Activated T-cell treated with anti-CD3 and anti-CD28 coated beads, Interleukin-2, amount 50 U/mL, for 48 hours (primary cell): ENCODE data around the gene OBP2A.

Experiments used
- DNase-seq, 2 experiments: peaks; one replicate each; pipeline ENCODE4 v3.0.0-alpha.2; 2020

The OBP2A gene

GRCh38 chr9:135555203-135555602, 9.3 kb downstream of the OBP2A start:
- no peak for DNase-seq

GRCh38 chr9:135555910-135556309, 10.0 kb downstream of the OBP2A start:
- DNase-seq: no peak

- no peak for DNase-seq
These were observed 13.7 kb downstream of the OBP2A start for GRCh38 chr9:135559606-135560005.

- DNase-seq: no peak
These were observed 15.7 kb downstream of the OBP2A start, which contains the start of gene PAEP for GRCh38 chr9:135561391-135562234. PAEP (plus strand) TSS chr9:135561756.

GRCh38 chr9:135562235-135562745, 16.4 kb downstream of the OBP2A start:
- DNase-seq: no peak

GRCh38 chr9:135563039-135563476, 17.1 kb downstream of the OBP2A start:
- DNase-seq: no peak

- DNase-seq: no peak
These were observed 17.9 kb downstream of the OBP2A start for GRCh38 chr9:135563858-135564257.

- DNase-seq: no peak
These were observed 19.3 kb downstream of the OBP2A start for GRCh38 chr9:135565141-135565628.

GRCh38 chr9:135565636-135566035, 19.7 kb downstream of the OBP2A start:
- DNase-seq: no peak

GRCh38 chr9:135566552-135566951, 20.6 kb downstream of the OBP2A start:
- no peak for DNase-seq

- no peak for DNase-seq
These were observed 21.4 kb downstream of the OBP2A start for GRCh38 chr9:135567311-135567710.

- DNase-seq: no peak
These were observed 22.1 kb downstream of the OBP2A start for GRCh38 chr9:135568026-135568425.

- no peak for DNase-seq
These were observed 24.5 kb downstream of the OBP2A start for GRCh38 chr9:135570456-135570855.

GRCh38 chr9:135572233-135572632, 26.3 kb downstream of the OBP2A start:
- DNase-seq: no peak

GRCh38 chr9:135573124-135573523, 27.2 kb downstream of the OBP2A start:
- no peak for DNase-seq

GRCh38 chr9:135574331-135574730, 28.4 kb downstream of the OBP2A start:
- no peak for DNase-seq

GRCh38 chr9:135574943-135575342, 29.0 kb downstream of the OBP2A start:
- no peak for DNase-seq

GRCh38 chr9:135575995-135576631, 30.2 kb downstream of the OBP2A start:
- no peak for DNase-seq

- no peak for DNase-seq
These were observed 31.3 kb downstream of the OBP2A start for GRCh38 chr9:135577256-135577655.

- no peak for DNase-seq
These were observed 33.4 kb downstream of the OBP2A start for GRCh38 chr9:135579356-135579755.

- DNase-seq: no peak
These were observed 34.1 kb downstream of the OBP2A start for GRCh38 chr9:135579889-135580660.

GRCh38 chr9:135580664-135581380, 34.9 kb downstream of the OBP2A start:
- no peak for DNase-seq
